Suppressor macrophage treated with lipopolysaccharide for 1 hour (primary cell): ENCODE measurements around the gene CATSPERZ.
"Not testable (repeated sequence)": the region's sequence is repeated elsewhere in the genome, so short reads cannot be mapped to it uniquely, and the experiment has no call there.

Source experiments
- DNase-seq, 3 donors: peaks; one replicate each; pipeline ENCODE4 v3.0.0-alpha.2; 2020 to 2022

CATSPERZ gene

DNA sequence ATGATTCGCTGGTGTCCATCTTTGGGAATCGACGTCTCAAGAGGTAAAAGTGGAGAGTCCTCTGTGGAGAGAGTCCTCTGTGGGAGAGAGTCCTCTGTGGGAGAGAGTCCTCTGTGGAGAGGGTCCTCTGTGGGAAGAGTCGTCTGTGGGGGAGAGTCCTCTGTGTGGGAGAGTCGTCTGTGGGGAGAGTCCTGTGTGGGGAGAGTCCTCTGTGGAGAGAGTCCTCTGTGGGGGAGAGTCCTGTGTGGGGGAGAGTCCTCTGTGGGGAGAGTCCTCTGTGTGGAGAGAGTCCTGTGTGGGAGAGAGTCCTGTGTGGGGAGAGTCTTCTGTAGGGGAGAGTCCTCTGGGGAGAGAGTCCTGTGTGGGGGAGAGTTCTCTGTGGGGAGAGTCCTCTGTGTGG is 20.9 kb downstream of the CATSPERZ start:
- DNase-seq = no peak

DNA sequence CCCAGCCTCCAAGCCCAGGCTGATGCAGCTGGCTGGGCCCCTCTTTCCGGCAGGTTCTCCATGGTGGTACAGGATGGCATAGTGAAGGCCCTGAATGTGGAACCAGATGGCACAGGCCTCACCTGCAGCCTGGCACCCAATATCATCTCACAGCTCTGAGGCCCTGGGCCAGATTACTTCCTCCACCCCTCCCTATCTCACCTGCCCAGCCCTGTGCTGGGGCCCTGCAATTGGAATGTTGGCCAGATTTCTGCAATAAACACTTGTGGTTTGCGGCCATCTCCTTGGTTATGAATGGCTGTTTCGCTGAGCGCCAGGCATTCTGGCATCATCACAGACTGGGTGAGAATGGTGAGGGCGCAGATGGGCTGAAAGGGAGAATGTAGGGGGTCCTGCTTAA is 21.4 kb downstream of the CATSPERZ start:
- DNase-seq = no peak

DNA sequence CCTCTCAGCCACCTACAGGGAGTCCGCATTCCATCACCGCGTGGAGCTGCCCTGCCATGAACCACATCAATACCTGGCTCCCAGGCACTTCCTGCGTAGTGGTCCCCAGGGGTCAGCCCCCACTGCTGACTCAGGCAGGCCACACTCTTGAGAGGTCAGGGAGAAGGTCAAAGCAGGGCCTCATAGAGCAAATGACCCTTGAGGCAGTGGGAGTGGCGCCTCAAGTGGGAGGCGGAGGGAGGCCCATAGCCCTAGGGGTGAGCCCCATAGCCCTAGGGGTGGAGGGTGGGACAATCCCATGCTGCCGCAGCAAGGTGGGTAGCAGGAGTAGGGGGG is 22.7 kb downstream of the CATSPERZ start:
- DNase-seq = no peak

DNA sequence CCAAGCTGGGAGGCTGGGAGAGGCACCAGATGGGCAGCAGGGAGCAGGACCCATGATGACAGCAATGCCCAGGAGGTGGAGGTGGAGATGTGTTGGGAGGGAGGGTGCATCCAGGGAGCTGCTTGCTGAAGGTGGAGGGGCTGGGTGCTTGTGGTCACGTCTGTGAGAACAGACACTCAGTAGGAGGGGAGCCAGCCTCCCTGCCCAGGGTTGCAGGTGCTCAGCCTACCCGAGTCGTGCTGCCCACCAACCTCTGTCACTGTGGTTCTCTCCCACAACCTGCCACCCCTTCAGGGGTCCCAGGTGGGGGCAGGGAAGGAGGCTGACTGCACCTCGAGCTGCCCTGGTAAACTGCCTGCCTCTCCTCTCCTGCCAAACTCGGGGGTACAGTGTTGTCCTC is 23.2 kb downstream of the CATSPERZ start:
- DNase-seq = no peak

DNA sequence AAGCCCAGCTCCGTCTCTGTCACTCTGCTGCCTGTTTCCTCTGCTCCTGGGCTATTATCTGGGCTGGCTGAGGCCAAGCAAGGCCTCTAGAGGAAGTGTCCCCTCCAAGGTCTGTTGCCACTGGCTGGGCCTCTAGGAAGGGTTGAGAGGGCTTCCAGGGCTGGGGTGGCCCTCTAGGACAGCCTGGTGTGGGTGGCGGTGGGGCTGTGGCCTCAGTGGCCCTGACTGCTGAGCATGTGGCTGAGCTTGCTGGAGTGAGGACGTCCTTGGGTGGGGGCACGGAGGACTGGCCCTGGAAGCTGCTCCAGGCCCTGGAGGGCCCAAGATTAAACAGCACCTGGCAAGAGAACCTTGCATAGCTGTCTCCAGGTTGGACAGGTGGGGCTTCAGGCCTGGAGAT is 23.8 kb downstream of the CATSPERZ start:
- not testable (repeated sequence) for DNase-seq

DNA sequence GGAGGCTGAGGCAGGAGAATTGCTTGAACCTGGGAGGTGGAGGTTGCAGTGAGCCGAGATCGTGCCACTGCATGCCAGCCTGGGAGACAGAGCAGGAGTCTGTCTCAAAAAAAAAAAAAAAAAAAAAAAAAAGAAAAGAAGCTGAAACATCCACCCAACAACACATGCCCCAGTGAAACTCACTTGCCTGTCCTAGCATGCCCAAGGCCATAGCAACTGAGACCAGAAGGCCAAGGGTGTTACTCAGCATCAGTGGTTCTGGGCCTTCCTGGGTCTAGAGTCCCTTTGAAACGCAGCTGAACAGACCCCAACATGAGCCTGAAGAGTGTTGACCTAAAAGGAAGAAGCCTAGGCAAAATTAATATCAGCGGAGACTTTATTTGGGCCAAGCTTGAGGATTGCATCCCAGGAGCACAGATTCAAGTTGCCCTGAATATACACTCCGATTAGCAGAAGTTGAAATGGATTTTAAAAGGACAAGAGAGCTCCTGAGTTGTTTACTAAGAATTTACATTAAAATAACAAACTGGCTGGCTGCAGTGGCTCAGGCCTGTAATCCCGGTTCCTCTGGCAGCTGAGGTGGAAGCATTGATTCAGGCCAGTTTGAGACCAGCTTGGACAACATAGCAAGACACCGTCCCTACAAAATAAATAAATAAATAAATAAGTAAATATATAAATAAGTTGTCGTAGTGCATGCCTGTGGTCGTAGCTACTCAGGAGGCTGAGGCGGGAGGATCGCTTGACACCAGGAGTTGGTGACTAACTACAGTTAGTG is 24.7 kb downstream of the CATSPERZ start:
- DNase-seq = no peak

DNA sequence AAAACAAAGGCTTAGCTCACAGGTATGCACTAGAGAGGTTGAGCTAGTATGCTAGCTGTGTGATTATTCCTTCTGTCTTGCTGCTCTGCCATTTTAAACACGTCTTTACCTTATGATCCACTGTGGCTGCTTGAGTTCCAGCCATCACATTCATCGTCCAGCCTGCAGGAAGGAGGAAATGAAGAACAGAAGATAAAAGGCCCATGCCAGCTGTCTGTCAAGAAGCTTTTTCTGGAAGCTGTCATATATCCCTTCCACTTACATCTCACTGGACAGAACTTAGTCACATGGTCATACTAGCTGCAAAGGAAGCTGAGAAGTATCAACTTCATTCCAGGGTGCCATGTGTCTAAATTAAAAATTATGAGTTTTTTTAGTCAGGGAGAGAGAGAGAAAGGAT is 27.2 kb downstream of the CATSPERZ start:
- DNase-seq = no peak

DNA sequence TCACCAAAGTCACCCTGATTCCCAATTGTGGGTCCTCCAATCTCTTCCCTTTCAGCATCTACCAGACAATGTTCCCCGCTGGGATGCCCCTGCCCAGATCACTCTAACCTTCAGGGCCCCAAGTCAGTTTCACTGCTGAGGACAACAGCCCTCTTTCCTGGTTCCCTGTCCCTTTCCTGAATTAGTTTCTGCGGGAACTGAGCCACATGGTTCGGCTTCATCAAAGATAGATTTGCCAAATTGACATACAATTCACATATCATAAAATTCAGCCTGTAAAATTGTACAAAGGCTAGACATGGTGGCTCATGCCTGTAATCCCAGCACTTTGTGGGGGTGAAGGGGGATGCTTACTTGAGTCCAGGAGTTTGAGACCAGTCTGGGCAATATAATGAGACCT is 27.8 kb downstream of the CATSPERZ start:
- DNase-seq = no peak

DNA sequence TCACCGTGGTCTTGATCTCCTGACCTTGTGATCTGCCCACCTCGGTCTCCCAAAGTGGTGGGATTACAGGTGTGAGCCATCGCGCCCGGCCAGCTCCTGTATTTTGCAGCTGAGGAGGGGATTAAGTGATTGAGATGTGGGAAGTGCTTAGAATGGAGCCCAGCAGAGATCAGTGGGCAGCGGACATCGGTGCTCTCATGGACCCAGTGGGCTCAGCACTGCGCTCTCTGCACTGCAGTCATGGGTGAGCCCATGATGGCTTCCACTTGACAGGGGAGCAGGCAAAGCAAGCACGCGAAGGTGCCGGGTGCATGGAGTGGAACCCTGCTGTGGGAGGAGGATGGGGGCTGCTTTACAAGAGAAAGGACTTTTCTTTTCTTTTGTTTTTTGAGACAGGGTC is 30.7 kb downstream of the CATSPERZ start:
- no peak for DNase-seq

DNA sequence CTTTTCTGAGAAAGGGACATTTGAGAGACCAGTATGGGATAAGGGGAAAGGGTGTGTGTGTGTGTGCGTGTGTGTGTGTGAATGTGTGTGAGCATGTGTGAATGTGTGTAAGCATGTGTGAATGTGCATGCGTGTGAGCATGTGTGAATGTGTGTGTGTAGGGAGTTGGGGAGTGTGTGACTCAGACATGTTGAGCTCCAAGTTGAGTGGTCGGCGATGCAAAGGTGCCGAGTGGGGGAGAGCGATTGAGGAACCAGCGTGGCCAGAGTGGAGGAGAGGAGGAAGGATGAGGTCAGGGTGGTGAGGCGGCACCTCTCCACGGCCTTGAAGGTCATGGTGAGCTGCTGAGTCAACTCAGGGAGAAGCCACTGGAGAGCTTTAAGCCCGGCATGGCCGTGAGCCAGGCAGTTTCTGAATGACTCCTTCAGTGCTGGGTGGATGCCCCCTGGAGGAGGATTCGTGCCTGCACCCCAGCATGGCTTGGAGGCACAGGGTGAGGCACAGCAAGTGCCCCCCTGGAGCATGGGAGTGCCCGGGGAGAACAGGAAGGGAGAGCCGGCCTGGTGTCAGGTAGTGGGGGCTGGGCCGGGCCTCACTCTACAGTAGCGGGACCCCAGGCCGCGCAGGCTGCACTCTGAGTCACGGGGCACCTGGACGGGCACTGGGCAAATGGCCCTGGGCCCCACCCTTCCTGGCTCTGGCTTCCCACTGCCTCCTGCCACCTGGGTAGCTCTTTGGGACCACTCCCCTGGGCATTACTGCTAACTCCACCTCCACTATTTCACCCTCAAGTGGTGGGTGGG is 31.6 kb downstream of the CATSPERZ start:
- peak; percentile 94 to 96 (median 94) for DNase-seq

DNA sequence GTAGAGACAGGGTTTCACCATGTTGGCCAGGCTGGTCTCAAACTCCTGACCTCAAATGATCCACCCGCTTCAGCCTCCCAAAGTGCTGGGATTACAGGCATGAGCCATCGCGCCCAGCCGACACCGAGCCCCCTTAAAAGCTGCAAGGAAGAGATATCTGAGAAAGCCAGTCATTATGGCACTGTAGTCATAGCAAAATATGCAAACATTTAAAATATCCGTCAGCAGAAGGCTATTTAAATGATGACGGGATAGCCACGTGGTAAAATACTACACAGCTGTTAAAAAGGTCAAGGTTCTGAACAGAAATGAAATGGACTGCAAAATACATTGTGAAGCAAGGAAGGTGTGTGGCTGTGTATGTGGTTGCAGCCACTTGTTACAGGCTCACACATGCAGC is 33.4 kb downstream of the CATSPERZ start:
- no peak for DNase-seq

DNA sequence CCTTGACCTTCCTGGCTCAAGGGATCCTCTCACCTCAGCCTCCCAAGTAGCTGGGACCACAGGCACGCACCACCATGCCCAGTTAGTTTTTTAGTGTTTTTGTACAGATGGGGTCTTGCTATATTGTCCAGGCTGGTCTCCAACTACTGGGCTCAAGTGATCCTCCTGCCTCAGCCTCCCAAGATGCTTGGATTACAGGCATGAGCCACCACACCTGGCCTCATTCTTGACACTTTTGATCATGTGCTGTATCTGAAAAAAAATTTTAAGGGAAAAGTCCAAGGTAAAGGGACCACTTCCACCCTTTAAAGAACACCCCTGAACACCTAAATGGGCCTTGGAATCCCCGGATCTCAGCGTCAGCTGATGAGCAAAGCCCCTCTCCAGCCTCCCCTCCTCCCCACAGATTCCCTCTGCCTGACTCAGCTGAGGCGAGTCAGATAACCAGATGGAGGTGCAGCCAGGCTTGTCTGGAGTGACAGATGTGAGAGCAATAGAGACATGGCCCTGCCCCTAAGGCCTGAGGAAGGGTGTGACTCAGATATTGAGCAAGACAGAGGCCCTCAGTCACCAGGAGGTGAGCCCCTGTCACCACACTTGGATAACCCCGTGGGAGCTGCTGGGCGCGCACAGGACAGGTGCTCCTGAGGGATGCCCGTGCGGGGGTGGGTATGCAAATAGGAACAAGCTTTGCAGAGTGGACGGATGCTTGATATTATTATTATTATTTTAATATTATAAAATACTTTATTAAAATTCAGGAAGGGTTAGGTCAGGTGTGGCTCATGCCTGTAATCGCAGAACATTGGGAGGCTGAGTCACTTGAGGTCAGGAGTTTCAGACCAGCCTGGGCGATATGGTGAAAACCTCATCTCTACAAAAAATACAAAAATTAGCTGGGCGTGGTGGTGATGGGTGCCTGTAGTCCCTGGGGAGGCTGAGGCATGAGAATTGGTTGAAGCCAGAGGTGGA is 34.9 kb downstream of the CATSPERZ start:
- peak; percentile 83 to 86 (median 84) for DNase-seq

DNA sequence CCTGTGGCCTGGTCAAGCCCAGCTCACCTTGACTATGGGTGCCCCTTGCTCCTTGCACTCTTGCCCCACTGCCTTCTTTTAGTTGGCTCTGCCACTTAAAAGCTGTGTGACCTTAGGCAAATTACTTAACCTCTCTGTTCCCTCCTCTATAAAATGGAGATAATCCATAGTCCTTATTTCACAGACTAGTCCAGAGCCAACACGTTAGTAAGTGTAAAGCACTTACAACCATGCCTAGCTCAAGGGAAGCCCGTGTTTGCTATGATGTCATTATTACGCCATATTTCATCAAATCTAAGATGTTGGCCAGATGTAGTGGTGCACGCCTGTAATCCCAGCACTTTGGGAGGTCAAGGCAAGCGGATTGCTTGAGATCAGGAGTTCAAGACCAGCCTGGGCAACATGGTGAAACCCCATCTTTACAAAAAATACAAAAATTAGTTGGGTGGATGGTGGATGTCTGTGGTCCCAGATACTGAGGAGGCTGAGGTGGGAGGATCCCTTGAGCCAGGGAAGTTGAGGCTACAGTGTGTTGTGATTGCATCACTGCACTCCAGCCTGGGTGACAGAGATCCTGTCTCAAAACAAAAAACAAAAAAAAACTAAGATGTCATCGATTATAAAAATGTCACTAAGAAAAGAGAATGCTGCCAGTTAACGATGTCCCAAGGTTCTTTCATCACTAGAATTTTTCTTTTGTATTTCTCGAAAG is 37.5 kb downstream of the CATSPERZ start:
- DNase-seq = peak in 1 of 3 donors; percentile 29

DNA sequence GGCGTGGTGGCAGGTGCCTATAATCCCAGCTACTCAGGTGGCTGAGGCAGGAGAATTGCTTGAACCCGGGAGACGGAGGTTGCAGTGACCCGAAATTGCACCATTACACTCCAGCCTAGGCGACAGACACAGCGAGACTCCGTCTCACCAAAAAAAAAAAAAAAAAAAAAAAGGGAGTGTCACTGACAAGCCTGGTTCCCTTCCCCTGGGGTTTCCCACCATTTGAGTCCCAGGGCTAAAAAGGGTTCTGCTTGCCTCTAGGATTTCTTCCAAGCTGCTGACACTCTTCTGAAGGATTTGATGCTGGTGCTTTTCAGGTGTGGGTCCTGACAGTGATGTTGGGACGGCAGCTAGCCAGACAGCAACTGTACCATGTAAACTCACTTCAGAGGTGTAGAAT is 38.6 kb downstream of the CATSPERZ start:
- peak; percentile 51 to 57 (median 52) for DNase-seq

DNA sequence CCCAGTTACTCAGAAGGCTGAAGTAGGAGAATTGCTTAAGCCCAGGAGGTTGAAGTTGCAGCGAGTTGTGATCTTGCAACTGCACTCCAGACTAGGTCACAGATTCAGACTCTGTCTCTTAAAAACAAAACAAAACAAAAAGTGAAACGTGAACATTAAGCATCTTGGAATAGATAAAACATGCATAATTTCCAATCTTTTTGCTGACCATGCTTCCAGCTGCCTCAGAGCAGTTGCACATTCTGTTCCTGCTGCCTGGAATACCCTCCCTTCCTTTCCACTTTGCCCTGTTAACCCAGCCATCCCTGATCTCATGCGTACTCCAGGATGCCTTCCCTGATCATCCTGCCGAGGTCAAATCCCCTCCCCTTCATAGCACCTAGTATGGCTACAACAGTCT is 39.1 kb downstream of the CATSPERZ start:
- DNase-seq = peak in 1 of 3 donors; percentile 22

DNA sequence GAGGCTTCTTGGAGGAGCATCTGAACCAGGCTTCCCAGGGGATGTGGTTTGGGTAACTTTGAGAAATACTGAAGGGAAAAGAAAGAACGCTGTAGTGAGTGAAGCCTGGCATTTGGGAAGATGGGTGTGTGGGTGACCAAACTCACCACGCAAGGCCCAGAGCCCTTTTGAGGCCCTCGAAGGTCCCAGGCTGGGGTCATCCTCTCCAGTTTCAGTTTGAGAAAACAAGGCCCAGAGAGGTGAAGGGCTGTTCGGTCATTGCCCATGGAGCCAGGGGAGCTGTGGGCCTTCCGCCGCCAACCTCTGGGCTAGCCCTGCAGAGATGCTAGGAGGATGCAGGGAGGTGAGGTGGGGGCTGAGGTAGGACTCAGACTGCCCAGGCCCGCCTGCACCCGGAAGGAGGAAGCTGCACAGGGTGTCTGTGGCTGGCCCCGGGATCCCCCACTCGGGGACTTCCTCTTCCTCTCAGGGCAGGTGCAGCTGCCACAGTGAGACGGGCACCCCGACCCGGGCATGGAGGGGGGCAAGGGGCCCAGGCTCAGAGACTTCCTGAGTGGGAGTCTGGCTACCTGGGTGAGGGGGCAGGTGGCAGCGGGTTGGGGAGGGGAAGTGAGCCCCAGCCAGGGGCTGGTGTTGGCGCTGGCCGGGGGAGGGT is 39.7 kb downstream of the CATSPERZ start, which contains the start of gene CCDC88B:
Gene CCDC88B, plus strand, starts transcription at position 451 of the 655 bp plus-strand sequence. Its CDS starts 63 bp downstream, at position 514.
- peak; percentile 76 to 87 (median 77) for DNase-seq

DNA sequence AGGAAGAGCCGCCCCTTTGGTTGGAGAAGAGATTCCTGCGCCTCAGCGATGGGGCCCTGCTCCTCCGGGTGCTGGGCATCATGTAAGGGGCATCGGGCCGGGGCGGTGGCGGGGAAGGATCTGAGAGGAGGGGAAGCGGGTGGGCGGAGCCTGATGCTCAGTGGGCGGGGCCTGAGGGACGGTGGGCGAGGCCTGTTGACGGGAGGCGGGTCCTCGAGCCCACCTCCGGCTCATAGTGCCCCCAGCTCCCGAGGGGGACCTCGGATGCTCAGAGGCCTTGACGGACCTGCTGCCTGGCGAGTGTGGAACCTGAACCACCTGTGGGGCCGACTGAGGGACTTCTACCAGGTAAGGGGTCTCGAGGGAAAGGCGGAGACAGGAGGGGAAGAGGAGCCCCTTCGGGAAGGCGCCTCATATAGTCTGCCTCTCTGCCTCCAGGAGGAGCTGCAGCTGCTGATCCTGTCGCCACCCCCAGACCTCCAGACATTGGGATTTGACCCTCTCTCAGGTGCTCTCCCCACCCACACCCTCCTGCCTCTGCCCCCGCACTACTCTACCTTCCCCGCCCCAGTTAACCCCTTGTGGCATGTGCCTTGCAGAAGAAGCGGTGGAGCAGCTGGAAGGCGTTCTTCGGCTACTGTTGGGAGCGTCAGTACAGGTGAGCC is 40.6 kb downstream of the CATSPERZ start:
- peak; percentile 38 to 74 (median 55) for DNase-seq

DNA sequence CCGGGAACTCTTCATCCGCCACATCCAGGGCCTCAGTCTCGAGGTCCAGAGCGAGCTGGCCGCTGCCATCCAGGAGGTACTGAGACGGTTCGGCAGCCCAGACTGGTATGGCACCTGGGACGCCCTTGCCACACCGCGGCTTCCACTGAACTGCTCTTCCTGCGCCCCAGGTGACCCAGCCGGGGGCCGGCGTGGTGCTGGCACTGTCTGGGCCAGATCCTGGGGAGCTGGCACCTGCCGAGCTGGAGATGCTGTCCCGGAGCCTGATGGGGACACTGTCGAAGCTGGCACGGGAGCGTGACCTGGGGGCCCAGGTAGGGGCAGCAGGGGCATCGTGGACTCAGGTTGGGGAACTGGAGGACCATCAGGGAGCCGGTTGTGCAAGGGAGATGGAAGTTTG is 41.3 kb downstream of the CATSPERZ start:
- DNase-seq = no peak

DNA sequence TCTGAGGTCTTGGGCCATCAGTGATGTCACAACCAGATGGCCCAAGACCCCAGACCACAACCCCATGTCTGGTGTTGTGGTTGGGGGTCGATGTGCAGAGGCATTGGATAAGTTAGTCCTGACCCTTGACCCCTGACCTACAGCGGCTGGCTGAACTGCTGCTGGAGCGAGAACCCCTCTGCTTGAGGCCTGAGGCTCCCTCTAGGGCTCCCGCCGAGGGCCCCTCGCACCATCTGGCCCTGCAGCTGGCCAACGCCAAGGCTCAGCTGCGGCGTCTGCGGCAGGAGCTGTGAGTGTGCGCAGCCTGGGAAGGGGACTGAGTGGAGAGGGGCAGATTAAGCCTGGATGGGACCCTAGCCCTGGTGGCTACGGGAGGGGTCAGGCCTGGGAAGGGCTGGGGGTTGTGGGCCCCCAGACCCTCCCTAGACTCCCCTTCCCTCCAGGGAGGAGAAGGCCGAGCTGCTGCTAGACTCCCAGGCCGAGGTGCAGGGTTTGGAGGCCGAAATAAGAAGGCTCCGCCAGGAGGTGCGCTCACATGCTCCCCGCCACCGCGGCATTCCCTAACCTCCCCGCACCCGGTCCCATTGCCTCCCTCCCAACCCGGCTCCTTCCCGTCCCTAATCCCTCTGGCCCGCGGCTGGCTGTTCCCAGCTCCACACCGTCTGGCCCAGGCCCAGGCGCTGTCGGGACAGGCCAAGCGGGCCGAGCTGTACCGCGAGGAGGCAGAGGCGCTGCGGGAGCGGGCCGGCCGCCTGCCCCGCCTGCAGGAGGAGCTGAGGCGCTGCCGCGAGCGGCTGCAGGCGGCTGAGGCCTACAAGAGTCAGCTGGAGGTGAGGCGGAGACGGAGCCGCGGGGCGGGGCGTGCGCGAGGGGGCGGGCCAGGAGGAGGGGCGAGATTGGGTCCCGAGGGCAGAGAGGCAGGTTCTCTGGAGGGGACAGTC is 42.0 kb downstream of the CATSPERZ start:
- peak; percentile 90 to 95 (median 93) for DNase-seq
